ENCODE results near the gene A2M.

GRCh38 chr12:9037431-9037830, 78.3 kb downstream of the A2M start:
- TF ChIP-seq, protein P1, sequence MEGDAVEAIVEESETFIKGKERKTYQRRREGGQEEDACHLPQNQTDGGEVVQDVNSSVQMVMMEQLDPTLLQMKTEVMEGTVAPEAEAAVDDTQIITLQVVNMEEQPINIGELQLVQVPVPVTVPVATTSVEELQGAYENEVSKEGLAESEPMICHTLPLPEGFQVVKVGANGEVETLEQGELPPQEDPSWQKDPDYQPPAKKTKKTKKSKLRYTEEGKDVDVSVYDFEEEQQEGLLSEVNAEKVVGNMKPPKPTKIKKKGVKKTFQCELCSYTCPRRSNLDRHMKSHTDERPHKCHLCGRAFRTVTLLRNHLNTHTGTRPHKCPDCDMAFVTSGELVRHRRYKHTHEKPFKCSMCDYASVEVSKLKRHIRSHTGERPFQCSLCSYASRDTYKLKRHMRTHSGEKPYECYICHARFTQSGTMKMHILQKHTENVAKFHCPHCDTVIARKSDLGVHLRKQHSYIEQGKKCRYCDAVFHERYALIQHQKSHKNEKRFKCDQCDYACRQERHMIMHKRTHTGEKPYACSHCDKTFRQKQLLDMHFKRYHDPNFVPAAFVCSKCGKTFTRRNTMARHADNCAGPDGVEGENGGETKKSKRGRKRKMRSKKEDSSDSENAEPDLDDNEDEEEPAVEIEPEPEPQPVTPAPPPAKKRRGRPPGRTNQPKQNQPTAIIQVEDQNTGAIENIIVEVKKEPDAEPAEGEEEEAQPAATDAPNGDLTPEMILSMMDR (IDR thresholded peaks at IDR 0.05; ENCODE audit: low read depth, low read length), result no peak
- no peak for TF ChIP-seq EZH2phosphoT487 (IDR thresholded peaks at IDR 0.05; ENCODE audit: low read depth)
